Transverse colon (tissue), 4 donors: Measurements from ENCODE around the gene GNAL.

Experiments
- CTCF ChIP-seq, 5 experiments: fragments of 200-600 bp in 3 of 5; fragments of 450-650 bp in 2 of 5; sonication (generic) in 3 of 5; IDR thresholded peaks; 1 replicate in 2 of 5; 2 replicates in 3 of 5; pipeline ENCODE4 v1.5.1; 2016 to 2017; ENCODE audit warnings: antibody characterized with exemption in 5 of 5, inconsistent platforms in 3 of 5, mild to moderate bottlenecking in 2 of 5, moderate library complexity in 1 of 5
- EP300 ChIP-seq: sonication (generic); formaldehyde crosslinking; IDR thresholded peaks from one replicate; pipeline ENCODE4 v1.6.1; 2017; ENCODE audit warnings: antibody characterized with exemption, low read depth
- POLR2A ChIP-seq: fragments of 450-650 bp; IDR thresholded peaks from one replicate; pipeline ENCODE4 v1.6.1; 2016; ENCODE audit warnings: antibody characterized with exemption, mild to moderate bottlenecking, moderate library complexity
- POLR2AphosphoS5 ChIP-seq, 3 donors: sonication (generic); formaldehyde crosslinking; IDR thresholded peaks; one replicate each; pipeline ENCODE4 v1.6.1; 2016; ENCODE audit warnings: antibody characterized with exemption in 3 of 3

- TF ChIP-seq POLR2AphosphoS5 (IDR thresholded peaks at IDR 0.05) (peak; percentile 34 to 83 (median 79)), CTCF (IDR thresholded peaks at IDR 0.05) (no peak), POLR2A (peak; percentile 63), EP300 (no peak)
Measured at GRCh38 chr18:11909591-11910026, 220.5 kb downstream of the GNAL start.
